BLaER1 (cell line): ENCODE data around the gene OR2F1.
"Not testable (repeated sequence)": the region's sequence is repeated elsewhere in the genome, so short reads cannot be mapped to it uniquely, and the experiment has no call there.

ENCODE experiments used
- H3K27ac ChIP-seq: shearing (Covaris generic); formaldehyde crosslinking; 2 replicates; pipeline ENCODE4 v1.8.1; 2022
- H3K27me3 ChIP-seq: shearing (Covaris generic); formaldehyde crosslinking; 2 replicates; pipeline ENCODE4 v1.8.1; 2022
- H3K36me3 ChIP-seq: shearing (Covaris generic); formaldehyde crosslinking; 2 replicates; pipeline ENCODE4 v1.8.1; 2022
- H3K4me1 ChIP-seq: shearing (Covaris generic); formaldehyde crosslinking; 2 replicates; pipeline ENCODE4 v1.8.1; 2022
- H3K4me2 ChIP-seq: shearing (Covaris generic); formaldehyde crosslinking; 2 replicates; pipeline ENCODE4 v1.8.1; 2022
- H3K4me3 ChIP-seq: shearing (Covaris generic); formaldehyde crosslinking; 2 replicates; pipeline ENCODE4 v1.8.1; 2022
- H3K9ac ChIP-seq: shearing (Covaris generic); formaldehyde crosslinking; 2 replicates; pipeline ENCODE4 v1.8.1; 2022
- H3K9me3 ChIP-seq: shearing (Covaris generic); formaldehyde crosslinking; 2 replicates; pipeline ENCODE4 v1.8.1; 2022
- H4K20me1 ChIP-seq: shearing (Covaris generic); formaldehyde crosslinking; 2 replicates; pipeline ENCODE4 v1.8.1; 2022
- Cebpa-rat ChIP-seq: shearing (Covaris generic); IDR thresholded peaks from 2 replicates; pipeline ENCODE4 v1.8.1; 2022

Gene OR2F1

DNA sequence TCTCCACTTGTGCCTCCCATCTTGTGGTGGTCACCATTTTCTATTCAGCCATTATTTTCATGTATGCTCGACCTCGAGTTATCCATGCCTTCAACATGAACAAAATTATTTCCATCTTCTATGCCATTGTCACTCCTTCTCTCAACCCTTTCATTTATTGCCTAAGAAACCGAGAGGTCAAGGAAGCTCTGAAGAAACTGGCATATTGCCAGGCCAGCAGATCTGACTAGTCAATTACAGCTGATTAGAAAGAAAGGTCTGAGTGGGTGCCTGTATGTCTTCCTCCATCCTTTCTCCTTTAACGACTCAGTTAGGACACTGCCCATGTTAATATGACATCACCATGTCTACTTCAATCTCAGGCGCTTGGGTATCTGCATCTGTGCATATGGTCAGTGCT is 50.1 kb downstream of the OR2F1 start:
- Histone ChIP-seq H3K4me2 (no peak overlapping the region), H3K4me1 (no peaks in the 10 kb centered on the region), H3K36me3 (no peaks in the 10 kb centered on the region; the same call in 1 of the 2 replicates), H3K9me3 (peaks cover 16% of the 10 kb centered on the region), H3K4me3 (no peak overlapping the region), H3K27ac (no peak overlapping the region), H4K20me1 (no peaks in the 10 kb centered on the region), H3K9ac (no peak overlapping the region), H3K27me3 (no peaks in the 10 kb centered on the region)
- no peak for TF ChIP-seq Cebpa-rat

DNA sequence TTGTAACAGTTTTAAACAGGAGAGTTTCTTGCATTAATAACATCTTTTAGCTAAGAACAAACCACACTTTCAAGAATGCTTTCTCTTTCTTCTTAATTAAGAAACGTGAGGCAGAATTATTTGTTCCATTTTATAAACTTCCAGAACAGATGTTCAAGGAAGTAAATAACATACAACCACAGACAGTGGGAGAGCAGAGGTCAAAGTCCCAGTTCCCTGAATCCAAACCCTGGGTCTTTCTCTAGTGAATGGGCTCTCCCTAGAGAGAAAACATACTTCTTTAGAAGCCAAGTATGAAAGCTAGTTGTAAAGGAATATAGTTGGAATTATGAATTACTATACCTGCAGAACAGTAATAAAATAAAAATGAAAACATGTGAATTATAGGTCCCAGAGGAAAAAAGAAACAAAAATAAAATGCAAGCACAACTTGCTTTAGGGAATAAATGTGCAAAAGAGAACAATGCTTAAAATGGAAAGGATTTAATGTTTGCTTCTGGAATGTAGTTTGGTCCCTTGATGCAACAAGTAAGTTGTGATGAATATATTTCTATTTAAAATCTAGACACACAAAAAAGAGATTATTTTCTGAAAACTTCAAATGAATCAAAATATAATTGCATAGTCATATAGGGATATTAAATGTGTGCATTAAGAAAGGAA is 51.5 kb downstream of the OR2F1 start:
- H3K4me3 ChIP-seq: no peak overlapping the region
- no peaks in the 10 kb centered on the region for H3K27me3 ChIP-seq
- H4K20me1 ChIP-seq: no peaks in the 10 kb centered on the region
- TF ChIP-seq Cebpa-rat: no peak
- no peaks in the 10 kb centered on the region; the same call in 1 of the 2 replicates for H3K36me3 ChIP-seq
- H3K4me2 ChIP-seq: no peak overlapping the region
- H3K9me3 ChIP-seq: peaks cover 30% of the 10 kb centered on the region
- no peaks in the 10 kb centered on the region; the same call in 1 of the 2 replicates for H3K4me1 ChIP-seq
- no peak overlapping the region for H3K27ac ChIP-seq
- no peak overlapping the region for H3K9ac ChIP-seq

DNA sequence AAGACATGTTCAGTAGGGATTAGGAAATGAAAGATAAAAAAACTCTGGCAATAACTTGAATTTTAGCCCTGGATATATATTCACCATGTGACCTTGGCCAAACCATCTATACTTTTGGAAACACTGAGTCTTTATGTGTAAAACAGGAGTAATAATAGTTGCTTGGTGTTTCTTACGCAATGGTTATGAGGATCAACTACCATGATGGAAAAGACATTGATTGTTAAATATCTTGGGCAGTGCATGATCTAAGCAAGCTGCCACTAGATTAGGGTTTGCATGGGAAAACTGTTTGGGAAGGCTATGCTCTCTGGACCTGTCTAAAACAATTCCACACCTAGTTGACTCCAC is 52.0 kb downstream of the OR2F1 start:
- Histone ChIP-seq H4K20me1 (no peaks in the 10 kb centered on the region), H3K4me3 (no peak overlapping the region), H3K4me1 (no peaks in the 10 kb centered on the region; the same call in 1 of the 2 replicates), H3K9ac (no peak overlapping the region), H3K9me3 (peaks cover 33% of the 10 kb centered on the region), H3K27me3 (no peaks in the 10 kb centered on the region), H3K27ac (no peak overlapping the region), H3K4me2 (no peak overlapping the region), H3K36me3 (no peaks in the 10 kb centered on the region; the same call in 1 of the 2 replicates)
- no peak for TF ChIP-seq Cebpa-rat

DNA sequence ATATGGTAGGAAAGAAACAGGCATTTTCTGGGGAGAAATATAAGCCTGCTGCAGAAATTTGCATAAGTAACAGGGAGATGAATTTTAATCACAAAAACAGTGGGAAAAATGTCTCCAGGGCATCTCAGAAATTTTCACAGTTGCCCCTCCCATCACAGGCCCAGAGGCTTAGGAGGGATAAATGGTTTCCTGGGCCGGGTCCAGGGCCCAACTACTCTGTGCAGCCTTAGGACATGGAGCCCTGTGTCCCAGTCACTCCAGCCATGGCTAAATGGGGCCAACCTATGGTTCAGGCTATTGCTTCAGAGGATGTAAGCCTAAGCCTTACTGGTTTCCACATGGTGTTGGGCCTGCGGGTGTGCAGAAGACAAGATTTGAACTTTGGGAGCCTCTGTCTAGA is 54.7 kb downstream of the OR2F1 start:
- Histone ChIP-seq H3K4me2 (no peak overlapping the region), H3K4me1 (no peaks in the 10 kb centered on the region; the same call in 1 of the 2 replicates), H3K9me3 (peaks cover 33% of the 10 kb centered on the region), H3K27me3 (no peaks in the 10 kb centered on the region), H4K20me1 (no peaks in the 10 kb centered on the region), H3K27ac (no peak overlapping the region), H3K4me3 (no peak overlapping the region), H3K9ac (no peak overlapping the region), H3K36me3 (no peaks in the 10 kb centered on the region; the same call in 1 of the 2 replicates)
- TF ChIP-seq Cebpa-rat: no peak

DNA sequence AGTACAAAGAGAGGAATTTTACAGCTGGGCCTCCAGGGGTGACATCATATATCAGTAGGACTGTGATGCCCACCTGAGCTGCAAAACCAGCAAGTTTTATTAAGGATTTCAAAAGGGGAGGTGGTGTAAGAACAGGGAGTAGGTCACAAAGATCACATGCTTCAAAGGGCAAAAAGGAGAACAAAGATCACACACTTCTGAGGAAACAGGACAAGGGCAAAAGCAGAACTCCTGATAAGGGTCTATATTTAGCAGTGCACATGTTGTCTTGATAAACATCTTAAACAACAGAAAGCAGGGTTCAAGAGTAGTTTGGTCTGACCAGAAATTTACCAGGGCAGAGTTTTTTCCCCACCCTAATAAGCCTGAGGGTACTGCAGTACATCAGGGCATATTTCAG is 55.4 kb downstream of the OR2F1 start:
- not testable (repeated sequence) for H3K27ac ChIP-seq, H3K36me3 ChIP-seq, H3K9ac ChIP-seq, H3K4me1 ChIP-seq, H3K4me2 ChIP-seq, H3K27me3 ChIP-seq, H4K20me1 ChIP-seq, H3K4me3 ChIP-seq
- peaks cover 33% of the 10 kb centered on the region for H3K9me3 ChIP-seq

DNA sequence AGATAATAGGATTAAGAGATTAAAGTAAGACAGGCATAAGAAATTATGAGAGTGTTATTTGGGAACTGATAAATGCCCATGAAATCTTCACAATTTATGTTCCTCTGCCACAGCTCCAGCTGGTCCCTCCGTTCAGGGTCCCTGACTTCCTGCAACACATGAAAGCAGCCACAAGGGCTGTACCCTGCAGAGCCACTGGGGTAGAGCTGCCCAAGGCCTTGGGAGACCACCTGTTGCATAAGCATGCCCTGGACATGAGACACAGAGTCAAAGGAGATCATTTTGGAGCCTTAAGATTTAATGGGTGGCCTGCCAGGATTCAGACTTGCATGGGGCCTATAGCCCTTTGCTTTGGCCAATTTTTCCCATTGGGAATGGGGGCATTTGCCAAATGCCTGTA is 56.2 kb downstream of the OR2F1 start:
- not testable (repeated sequence) for H3K4me2 ChIP-seq, H3K9ac ChIP-seq, H3K36me3 ChIP-seq, H3K27me3 ChIP-seq, H3K4me3 ChIP-seq, H4K20me1 ChIP-seq, H3K4me1 ChIP-seq, H3K27ac ChIP-seq
- peaks cover 33% of the 10 kb centered on the region for H3K9me3 ChIP-seq

DNA sequence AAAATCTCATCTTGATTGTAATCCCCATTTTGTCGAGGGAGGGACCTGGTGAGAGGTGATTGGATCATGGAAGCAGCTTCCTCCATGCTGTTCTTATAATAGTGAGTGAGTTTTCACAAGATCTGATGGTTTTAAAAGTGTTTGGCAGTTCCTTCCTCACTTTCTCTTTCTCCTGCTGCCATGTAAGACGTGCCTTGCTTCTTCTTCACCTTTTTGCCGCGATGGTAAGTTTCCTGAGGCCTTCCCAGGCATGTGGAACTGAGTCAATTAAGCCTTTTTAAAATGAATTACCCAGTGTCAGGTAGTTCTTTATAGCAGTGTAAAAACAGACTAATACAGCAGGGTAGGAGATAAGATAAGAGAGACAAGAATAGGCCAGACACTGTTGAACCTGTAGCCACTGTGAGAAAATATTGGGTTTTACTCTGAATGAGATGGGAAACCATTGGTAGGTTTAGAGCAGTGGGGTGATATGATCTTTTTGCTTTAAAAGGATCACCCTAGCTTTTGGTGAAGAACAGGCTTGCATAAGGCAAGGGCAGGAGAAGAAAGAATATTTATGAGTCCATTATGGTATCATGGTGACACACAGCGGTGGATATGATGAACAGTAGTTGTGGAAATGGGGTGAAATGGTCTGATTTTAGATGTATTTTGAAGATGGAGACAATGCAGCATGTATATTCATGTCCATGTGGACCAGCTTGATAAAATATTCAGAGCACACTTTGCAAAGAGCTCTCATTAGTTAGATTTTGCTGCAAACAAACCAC is 57.0 kb downstream of the OR2F1 start:
- Histone ChIP-seq H3K4me3 (no peak overlapping the region), H3K9ac (no peak overlapping the region), H3K27me3 (no peaks in the 10 kb centered on the region), H3K4me2 (no peak overlapping the region), H3K4me1 (no peaks in the 10 kb centered on the region; the same call in 1 of the 2 replicates), H3K9me3 (peaks cover 33% of the 10 kb centered on the region), H4K20me1 (no peaks in the 10 kb centered on the region), H3K27ac (no peak overlapping the region), H3K36me3 (no peaks in the 10 kb centered on the region; the same call in 1 of the 2 replicates)
- no peak for TF ChIP-seq Cebpa-rat
